GM18517 (cell line): Measurements from ENCODE around the gene CLDN4.
"Not testable (repeated sequence)": the region's sequence is repeated elsewhere in the genome, so short reads cannot be mapped to it uniquely, and the experiment has no call there.

Experiments used
- ATAC-seq: cut with Tn5 transposase; IDR thresholded peaks from one replicate; pipeline ENCODE4 v1.9.1; 2021; ENCODE audit warnings: mild to moderate bottlenecking, moderate library complexity; ENCODE audit not compliant: unreplicated experiment

CLDN4 gene

GRCh38 chr7:73842067-73842976 lies 11.5 kb downstream of the CLDN4 start, which contains the start of gene METTL27:
Gene METTL27, minus strand, starts transcription at chr7:73842516. Its CDS starts 376 bp downstream, at chr7:73842140.
- ATAC-seq, result peak; percentile 93

- ATAC-seq, result no peak
Observed at GRCh38 chr7:73844131-73844547, 13.3 kb downstream of the CLDN4 start.

- ATAC-seq, result no peak
Observed at GRCh38 chr7:73844848-73845460, 14.2 kb downstream of the CLDN4 start.

GRCh38 chr7:73845701-73846195 lies 15.0 kb downstream of the CLDN4 start:
- ATAC-seq, result not testable (repeated sequence)

- ATAC-seq, result no peak
Observed at GRCh38 chr7:73847941-73848723, 17.3 kb downstream of the CLDN4 start.

- ATAC-seq, result no peak
Observed at GRCh38 chr7:73850781-73851207, 20.0 kb downstream of the CLDN4 start.

GRCh38 chr7:73851410-73852338 lies 20.9 kb downstream of the CLDN4 start:
- peak; percentile 77 for ATAC-seq

DNA sequence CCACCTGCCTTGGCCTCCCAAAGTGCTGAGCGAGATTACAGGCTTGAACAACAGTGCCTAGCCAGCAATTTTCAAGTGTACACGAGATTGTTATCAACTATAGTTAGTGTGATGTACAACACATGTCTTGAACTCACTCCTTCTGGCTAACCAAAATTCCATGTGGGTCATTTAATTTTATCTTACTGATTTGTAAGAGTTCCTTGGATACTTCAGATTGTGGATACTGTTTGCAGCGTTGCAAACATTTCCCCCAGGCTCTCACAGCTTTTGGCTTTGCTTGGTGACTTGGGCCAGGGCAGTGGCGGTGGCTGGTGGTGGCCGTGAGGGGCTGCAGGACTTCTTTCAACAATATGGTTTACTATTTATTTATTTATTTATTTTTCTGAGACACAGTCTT lies 21.7 kb downstream of the CLDN4 start:
- ATAC-seq, result no peak

DNA sequence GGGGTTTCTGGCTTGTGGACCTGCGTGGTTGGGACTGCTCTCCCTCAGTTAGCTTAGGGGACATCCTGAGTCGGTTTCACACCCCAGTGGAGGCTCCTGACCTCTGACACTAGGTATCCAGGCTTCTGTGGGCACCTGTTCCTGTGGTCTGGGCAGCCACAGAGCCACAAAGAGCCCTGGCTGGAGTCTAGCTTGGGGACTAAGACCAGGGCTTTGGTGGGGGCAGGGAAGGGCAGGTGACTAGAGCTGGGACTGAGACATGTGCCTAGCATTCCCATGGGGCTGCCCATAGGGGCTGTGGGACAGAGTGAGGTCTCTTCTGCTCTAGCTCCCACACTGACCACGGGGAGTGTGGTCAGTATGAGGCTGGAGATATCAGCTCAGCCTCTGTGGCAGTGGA lies 26.1 kb downstream of the CLDN4 start:
- ATAC-seq, result no peak

DNA sequence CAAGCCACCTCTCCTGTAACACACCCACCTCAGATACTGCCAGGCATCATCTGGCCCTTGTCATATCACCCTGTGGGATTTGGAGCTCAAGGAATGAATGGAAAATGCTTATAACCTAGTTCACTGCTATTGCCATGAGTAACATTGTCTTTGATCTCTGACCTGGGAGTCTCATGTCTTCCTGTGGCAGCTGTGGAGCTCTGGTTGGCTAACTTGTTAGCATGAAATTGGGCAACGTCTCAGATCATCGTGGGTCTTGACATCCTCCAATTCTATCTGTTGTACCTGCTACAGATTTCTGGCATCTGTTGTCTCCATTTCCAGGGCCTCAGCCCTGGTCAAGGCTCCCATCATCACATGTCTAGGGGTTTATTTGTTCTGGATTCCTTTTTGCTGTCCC lies 28.0 kb downstream of the CLDN4 start:
- ATAC-seq, result no peak

- ATAC-seq, result no peak
Observed at GRCh38 chr7:73860859-73861258, 30.1 kb downstream of the CLDN4 start, which contains the start of gene TMEM270. Gene TMEM270, plus strand, starts transcription at chr7:73861159. Its CDS starts 36 bp downstream, at chr7:73861195.

GRCh38 chr7:73861305-73861704 lies 30.5 kb downstream of the CLDN4 start:
- ATAC-seq, result no peak

DNA sequence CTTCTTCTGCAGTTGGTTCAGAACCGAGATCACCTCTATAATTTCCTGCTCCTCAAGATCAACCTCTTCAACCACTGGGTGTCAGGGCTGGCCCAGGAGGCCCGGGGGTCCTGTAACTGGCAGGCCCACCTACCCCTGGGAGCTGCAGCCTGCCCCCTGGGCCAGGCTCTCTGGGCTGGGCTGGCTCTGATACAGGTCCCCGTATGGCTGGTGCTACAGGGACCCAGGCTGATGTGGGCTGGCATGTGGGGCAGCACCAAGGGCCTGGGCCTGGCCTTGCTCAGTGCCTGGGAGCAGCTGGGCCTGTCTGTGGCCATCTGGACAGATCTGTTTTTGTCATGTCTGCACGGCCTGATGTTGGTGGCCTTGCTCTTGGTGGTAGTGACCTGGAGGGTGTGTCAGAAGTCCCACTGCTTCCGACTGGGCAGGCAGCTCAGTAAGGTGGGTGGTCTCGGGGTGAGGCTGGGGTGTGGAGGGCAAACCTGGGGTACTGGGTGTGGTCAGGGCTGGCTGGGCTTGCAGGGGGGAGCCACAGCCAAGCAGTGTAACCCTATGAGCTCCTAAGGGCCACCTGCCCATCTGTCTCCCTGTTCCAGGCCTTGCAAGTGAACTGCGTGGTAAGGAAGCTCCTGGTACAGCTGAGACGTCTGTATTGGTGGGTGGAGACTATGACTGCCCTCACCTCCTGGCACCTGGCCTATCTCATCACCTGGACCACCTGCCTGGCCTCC lies 34.4 kb downstream of the CLDN4 start:
- ATAC-seq, result no peak

GRCh38 chr7:73865738-73866445 lies 35.1 kb downstream of the CLDN4 start:
- ATAC-seq, result no peak

GRCh38 chr7:73866446-73866767 lies 35.6 kb downstream of the CLDN4 start:
- no peak for ATAC-seq

DNA sequence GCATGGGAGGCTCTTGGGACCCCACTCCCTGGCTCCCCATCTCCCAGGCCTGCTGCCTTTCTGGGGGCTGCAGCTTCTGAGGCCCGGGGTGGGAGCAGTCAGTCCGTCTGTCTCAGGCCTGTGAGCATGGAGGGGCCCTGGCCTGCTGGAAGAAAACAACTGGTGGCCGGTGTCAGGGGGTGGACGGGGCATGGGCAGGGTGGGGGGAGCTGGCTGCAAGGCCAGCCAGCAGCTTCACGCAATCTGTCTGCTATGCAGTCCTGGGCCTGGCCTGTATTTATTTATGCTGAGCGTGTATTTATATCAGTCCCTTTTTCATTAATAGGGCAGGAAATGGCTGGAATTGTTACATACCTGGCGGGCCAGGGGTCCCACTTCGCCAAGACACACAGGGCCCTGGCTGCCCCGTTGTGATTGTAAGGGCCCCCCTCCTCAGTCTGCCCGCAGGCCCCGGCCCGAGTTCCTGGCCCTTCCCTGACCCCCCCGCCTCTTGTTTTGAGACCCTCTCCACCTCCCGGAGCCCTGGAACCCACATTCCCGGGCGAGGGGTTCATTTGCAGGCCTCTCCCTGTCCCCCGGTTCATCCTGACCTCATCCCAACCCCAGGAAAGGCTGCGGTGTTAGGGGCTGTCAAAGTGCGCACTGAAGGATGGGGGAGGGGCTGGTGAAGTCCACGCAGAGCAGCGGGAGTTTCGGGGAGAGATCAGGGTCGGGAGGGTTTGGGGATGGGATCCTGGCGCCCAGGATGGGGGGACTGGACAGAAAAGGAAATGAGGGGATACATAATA lies 38.4 kb downstream of the CLDN4 start:
- no peak for ATAC-seq

GRCh38 chr7:73870041-73870492 lies 39.3 kb downstream of the CLDN4 start:
- ATAC-seq, result no peak
